Effector memory CD8-positive, alpha-beta T cell (primary cell): ENCODE measurements around the gene ASPN.

Experiments used
- ATAC-seq: fragments of 150-1000 bp; cut with Tn5 transposase; replicated peaks from 2 replicates; pipeline ENCODE4 v1.10.0; 2021; ENCODE audit warnings: mild to moderate bottlenecking, moderate library complexity
- DNase-seq, 3 experiments: peaks; one replicate each; pipeline ENCODE4 v3.0.0; 2021
- H3K27ac Mint-ChIP-seq, 2 donors: one replicate each; pipeline ENCODE4 v1.8.0; 2022; ENCODE audit warnings: mild to moderate bottlenecking in 2 of 2, mixed read lengths in 2 of 2, moderate library complexity in 2 of 2
- H3K27me3 Mint-ChIP-seq, 2 donors: one replicate each; pipeline ENCODE4 v1.8.0; 2022; ENCODE audit warnings: mixed read lengths in 2 of 2
- H3K36me3 Mint-ChIP-seq: one replicate; pipeline ENCODE4 v1.8.0; 2022; ENCODE audit warnings: mild to moderate bottlenecking, moderate library complexity, mixed read lengths; ENCODE audit not compliant: insufficient read depth
- H3K4me1 Mint-ChIP-seq, 2 donors: one replicate each; pipeline ENCODE4 v1.8.0; 2022; ENCODE audit warnings: low read depth in 2 of 2, mixed read lengths in 2 of 2
- H3K4me3 Mint-ChIP-seq, 2 donors: one replicate each; pipeline ENCODE4 v1.8.0; 2022; ENCODE audit warnings: mild to moderate bottlenecking in 2 of 2, mixed read lengths in 2 of 2, moderate library complexity in 2 of 2
- H3K9me3 Mint-ChIP-seq, 2 donors: one replicate each; pipeline ENCODE4 v1.8.0; 2022; ENCODE audit warnings: mixed read lengths in 2 of 2
- total RNA-seq, 9 experiments: gene quantifications; one replicate each; lab custom pipeline; 2026; lab: John Stamatoyannopoulos, UW

Gene ASPN
- total RNA-seq, result 0 reads per million in 9 experiments

DNA sequence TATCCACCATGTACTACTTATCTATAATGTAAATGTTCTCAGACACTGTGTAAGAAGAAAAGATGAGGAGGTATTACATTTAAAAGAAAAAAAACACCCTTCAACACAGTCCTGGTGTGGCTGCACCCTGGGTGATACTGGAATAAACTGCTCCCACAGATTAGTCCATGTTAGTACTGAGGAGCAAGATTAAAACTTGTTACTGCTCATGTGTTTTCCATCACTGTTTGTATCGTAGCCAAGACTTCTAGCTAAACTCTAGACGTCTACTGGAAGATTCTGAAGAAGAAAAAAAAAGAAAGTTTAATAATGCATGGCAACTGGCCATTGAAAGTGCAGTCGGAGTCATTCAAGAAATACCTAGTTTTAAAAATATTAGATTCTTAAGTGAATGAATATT lies at the start of gene ASPN:
Gene ASPN, minus strand, starts transcription at position 178 of the 400 bp plus-strand sequence.
- Mint-ChIP-seq H3K36me3 (no peaks in the 10 kb centered on the region), H3K27ac (peak within 1 kb of the TSS in 1 of 2 donors; percentile 45), H3K4me1 (no peaks in the 10 kb centered on the region), H3K9me3 (no peaks in the 10 kb centered on the region), H3K4me3 (no peak within 1 kb of the TSS), H3K27me3 (no peaks in the 10 kb centered on the region)
- no peak for ATAC-seq
- no peak for DNase-seq

DNA sequence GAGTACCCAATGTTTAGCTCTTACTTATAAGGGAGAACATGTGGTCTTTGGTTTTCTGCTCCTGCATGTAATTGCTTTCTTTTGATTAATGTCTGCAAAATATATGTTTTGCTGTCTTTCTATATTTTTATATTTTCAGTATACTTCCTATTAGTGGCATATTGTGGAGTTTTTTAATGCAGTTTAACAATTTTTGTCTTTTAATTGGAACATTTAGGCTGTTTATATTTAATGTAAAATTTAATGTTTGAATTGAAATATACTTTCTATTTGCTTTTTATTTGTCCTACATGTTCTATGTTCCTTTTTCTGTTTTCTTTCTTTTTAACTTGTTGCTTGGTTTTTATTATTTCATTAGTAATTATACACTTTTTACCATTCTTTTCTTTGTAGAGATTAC lies 48.6 kb upstream of the ASPN start:
- no peaks in the 10 kb centered on the region for H3K9me3 Mint-ChIP-seq
- no peaks in the 10 kb centered on the region for H3K4me1 Mint-ChIP-seq
- DNase-seq (no peak), ATAC-seq (no peak)
- no peaks in the 10 kb centered on the region for H3K27me3 Mint-ChIP-seq
- H3K4me3 Mint-ChIP-seq, result no peak overlapping the region
- H3K27ac Mint-ChIP-seq, result no peak overlapping the region
- H3K36me3 Mint-ChIP-seq, result no peaks in the 10 kb centered on the region

DNA sequence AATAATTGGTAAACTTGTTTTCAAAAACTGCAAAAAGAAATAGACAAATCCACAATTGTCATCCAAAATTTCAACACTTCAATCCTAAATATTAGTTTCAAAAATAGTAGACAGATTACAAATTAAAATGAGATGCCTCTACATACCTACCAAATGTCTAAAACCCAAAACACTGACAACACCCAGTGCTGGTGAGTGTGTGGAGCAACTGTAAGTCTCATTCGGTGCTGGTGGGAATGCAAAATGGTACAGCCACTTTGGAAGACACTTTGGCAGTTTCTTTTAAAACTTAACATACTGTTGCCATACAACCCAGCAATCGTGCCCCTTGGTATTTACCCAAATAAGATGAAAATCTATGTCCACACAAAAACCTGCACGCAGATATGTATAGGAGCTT lies 46.8 kb upstream of the ASPN start:
- DNase-seq, result no peak
- Mint-ChIP-seq H3K9me3 (no peaks in the 10 kb centered on the region), H3K27me3 (no peaks in the 10 kb centered on the region), H3K27ac (no peak overlapping the region), H3K4me1 (no peaks in the 10 kb centered on the region), H3K36me3 (no peaks in the 10 kb centered on the region), H3K4me3 (no peak overlapping the region)
- no peak for ATAC-seq

DNA sequence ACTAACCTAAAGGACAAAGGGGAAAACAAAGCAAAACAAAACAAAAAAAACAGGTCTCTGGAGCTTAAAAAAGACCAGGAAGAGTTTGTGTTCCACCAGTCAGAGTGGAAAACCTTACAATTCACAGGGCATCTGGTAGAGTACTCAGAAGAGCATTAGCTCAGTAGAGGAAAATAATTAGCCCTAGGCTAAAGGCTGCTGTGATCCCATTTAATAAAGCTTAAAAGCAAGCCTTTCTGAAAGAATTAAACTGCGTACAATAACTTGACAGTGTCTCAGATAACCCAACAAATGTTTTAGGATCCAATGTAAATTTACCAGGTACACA lies 46.2 kb upstream of the ASPN start:
- no peaks in the 10 kb centered on the region for H3K27me3 Mint-ChIP-seq
- no peaks in the 10 kb centered on the region for H3K4me1 Mint-ChIP-seq
- H3K27ac Mint-ChIP-seq, result peak overlapping the region in 1 of 2 donors; percentile 24
- H3K36me3 Mint-ChIP-seq, result no peaks in the 10 kb centered on the region
- no peak for ATAC-seq
- DNase-seq, result no peak
- H3K4me3 Mint-ChIP-seq, result no peak overlapping the region
- H3K9me3 Mint-ChIP-seq, result no peaks in the 10 kb centered on the region

DNA sequence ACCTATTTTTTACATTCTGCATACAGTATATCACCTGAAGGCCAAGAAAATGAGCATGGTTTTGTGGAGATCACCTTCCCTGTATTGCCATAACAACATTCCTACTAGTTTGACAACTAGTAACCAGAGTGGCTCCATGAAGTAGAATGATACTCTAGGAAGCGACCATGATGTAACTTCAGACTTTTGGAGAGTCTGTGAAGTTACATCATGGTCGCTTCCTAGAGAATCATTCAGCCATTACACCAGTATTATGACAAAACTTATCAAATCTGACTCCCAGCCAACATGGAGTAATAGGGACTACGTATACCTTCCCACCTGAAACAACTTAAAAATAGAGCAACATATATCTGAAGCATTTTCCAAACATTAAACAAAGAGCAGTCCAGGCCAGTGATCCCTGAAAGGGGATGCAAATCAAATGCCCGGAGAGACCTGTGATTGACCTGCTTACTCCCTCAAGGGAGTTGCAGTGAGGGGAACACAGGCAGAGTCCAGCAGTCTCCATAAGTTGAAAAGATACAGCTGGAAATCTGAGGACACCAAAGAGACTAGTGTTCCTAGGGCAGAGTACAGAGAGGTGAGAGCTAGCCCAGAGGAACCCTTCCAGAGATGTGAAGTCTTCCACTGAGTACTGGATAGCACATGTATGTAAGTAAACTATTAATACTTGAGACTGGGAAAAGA lies 45.7 kb upstream of the ASPN start:
- H3K9me3 Mint-ChIP-seq, result no peaks in the 10 kb centered on the region
- H3K4me1 Mint-ChIP-seq, result no peaks in the 10 kb centered on the region
- no peaks in the 10 kb centered on the region for H3K27me3 Mint-ChIP-seq
- no peak overlapping the region for H3K4me3 Mint-ChIP-seq
- ATAC-seq, result no peak
- no peak for DNase-seq
- H3K36me3 Mint-ChIP-seq, result no peaks in the 10 kb centered on the region
- H3K27ac Mint-ChIP-seq, result peak overlapping the region in 1 of 2 donors; percentile 24

DNA sequence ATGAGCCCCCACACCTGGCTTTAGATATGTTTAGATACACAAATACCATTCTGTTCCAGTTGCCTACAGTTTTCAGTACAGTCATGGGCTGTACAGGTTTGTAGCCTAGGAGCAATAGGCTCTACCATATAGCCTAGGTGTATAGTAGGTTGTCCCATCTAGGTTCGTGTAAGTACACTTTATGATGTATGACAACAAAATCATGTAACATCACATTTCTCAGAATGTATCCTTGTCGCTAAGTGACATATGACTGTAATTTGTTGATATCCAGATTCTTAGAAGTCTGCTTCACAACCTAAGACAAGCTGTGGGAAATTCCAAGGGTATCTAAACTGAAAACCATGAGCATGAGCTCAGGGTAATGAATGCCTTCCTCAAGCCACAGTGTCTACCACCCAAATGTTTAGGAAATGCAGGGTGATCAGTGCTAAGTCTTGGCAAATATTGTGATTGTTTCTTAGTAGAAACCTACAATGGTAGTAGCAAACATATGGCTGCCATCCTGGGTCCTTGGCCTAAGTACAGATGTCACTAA lies 45.1 kb upstream of the ASPN start:
- Mint-ChIP-seq H3K4me1 (no peaks in the 10 kb centered on the region), H3K27ac (no peak overlapping the region), H3K9me3 (no peaks in the 10 kb centered on the region), H3K36me3 (no peaks in the 10 kb centered on the region), H3K27me3 (no peaks in the 10 kb centered on the region), H3K4me3 (no peak overlapping the region)
- ATAC-seq (no peak), DNase-seq (no peak)

DNA sequence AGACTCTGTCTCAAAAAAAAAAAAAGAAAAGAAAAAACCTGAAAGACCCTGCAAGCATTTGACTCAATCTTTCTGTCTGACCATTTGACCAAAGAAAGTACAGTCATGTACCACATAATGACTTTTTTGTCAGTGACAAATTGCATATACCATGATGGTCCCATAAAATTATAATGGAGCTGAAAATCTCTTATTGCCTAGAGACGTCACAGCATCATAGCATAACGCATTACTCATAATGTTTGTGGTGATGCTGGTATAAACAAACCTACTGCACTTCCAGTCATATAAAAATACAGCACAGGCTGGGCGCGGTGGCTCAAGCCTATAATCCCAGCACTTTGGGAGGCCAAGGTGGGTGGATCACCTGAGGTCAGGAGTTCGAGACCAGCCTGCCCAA lies 43.0 kb upstream of the ASPN start:
- ATAC-seq (no peak), DNase-seq (no peak)
- H3K27ac Mint-ChIP-seq, result no peak overlapping the region
- no peaks in the 10 kb centered on the region for H3K4me1 Mint-ChIP-seq
- H3K4me3 Mint-ChIP-seq, result no peak overlapping the region
- no peaks in the 10 kb centered on the region for H3K9me3 Mint-ChIP-seq
- no peaks in the 10 kb centered on the region for H3K27me3 Mint-ChIP-seq
- no peaks in the 10 kb centered on the region for H3K36me3 Mint-ChIP-seq

DNA sequence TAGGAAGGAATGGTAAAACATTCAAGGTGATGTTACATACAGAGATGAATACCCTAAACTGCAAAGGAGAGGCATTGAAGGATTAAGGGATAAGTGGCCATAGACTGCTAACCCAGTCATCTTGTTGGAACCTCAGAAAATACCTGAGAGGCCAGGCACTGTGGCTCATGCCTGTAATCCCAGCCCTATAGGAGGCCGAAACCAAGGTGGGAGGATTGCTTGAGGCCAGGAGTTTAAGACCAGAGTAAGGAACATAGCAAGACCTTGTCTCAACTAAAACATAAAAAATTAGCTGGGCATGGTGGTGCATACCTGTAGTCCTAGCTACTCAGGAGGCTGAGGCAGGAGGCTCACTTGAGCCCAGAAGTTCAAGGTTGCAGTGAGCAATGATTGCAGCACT lies 42.6 kb upstream of the ASPN start:
- Mint-ChIP-seq H3K27ac (no peak overlapping the region), H3K9me3 (no peaks in the 10 kb centered on the region), H3K4me1 (no peaks in the 10 kb centered on the region), H3K27me3 (no peaks in the 10 kb centered on the region), H3K36me3 (no peaks in the 10 kb centered on the region), H3K4me3 (no peak overlapping the region)
- DNase-seq (no peak), ATAC-seq (no peak)

DNA sequence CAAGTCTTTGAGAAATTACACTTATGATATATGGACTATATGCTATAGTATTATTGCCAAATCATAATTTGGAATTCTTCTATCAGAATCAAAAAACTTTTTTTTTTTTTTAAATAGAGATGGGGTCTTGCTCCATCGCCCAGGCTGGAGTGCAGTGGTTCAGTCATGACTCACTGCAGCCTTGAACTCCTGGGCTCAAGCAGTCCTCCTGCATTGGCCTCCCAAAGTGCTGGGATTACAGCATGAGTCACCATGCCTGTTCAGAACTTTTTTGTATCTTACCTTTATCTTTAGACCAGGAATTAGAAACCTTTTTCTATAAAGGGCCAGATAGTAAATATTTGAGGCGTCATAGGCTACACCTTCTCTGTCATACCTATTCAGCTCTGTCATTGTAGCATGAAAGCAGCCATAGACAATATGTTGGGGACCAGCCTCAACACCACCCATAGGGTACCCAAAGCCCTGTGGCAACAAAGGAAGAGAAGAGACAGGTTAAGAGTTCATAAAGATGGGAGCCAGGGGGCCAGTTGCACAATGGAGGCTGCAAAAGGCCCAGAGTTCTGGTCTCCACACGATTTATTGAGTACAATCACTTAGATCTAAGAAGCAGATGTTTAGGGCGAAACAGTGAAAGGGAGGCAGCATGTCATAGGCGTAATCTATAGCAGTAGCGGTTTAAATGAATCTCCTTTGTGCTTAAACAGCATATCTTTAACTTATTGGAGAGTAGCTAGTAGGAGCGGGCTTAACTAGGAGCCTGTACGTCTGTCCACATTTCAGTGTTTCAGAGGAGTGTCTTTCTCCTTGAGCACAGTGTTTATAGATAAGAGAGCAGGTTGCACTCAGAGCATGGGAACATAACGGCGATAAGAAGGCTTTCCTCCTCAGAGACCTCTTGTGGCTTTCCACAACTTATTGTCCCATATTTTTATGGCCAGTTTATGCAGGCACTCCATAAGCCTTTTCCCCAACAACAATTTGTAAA lies 41.0 kb upstream of the ASPN start:
- DNase-seq (no peak), ATAC-seq (no peak)
- Mint-ChIP-seq H3K9me3 (no peaks in the 10 kb centered on the region), H3K4me1 (no peaks in the 10 kb centered on the region), H3K36me3 (no peaks in the 10 kb centered on the region), H3K27ac (no peak overlapping the region), H3K27me3 (no peaks in the 10 kb centered on the region), H3K4me3 (no peak overlapping the region)

DNA sequence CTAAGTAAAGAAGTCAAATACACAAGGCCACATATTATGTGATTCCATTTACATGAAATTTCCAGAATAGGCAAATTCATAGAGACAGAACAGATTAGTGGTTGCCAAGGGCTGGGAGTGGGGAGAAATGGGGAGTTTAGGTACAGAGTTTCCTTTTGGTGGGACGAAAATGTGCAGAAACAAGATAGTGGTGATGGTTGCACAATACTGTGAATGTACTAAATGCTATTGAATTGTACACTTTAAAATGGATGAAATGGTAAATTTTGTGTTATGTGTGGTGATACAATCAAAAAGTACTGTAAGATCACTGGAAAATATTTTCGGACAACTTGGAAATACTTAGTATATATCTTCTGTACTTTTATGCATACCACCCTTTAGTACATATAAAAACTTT lies 38.5 kb upstream of the ASPN start:
- H3K27me3 Mint-ChIP-seq, result no peaks in the 10 kb centered on the region
- H3K4me3 Mint-ChIP-seq, result no peak overlapping the region
- no peaks in the 10 kb centered on the region for H3K9me3 Mint-ChIP-seq
- no peak for DNase-seq
- no peak for ATAC-seq
- no peak overlapping the region for H3K27ac Mint-ChIP-seq
- H3K36me3 Mint-ChIP-seq, result no peaks in the 10 kb centered on the region
- H3K4me1 Mint-ChIP-seq, result no peaks in the 10 kb centered on the region

DNA sequence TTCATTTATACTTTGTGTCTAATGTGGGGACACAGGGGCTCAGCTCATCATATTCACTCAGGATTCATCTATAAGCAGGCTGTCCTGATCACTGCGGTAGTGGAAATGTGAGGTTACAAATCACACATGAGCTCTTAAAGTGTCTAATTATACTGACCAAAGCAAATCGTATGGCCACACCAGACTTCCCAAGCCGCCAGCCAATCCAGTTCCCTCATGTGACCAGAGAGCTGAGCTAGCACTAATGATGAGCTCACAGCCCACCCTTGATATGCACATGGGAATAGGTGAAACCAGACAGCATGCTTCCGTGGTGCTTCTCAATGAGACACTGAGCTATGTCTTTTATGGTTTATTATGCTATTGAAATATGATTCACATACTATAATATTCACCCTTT lies 35.9 kb upstream of the ASPN start:
- no peaks in the 10 kb centered on the region for H3K36me3 Mint-ChIP-seq
- ATAC-seq (no peak), DNase-seq (no peak)
- no peaks in the 10 kb centered on the region for H3K9me3 Mint-ChIP-seq
- no peaks in the 10 kb centered on the region for H3K27me3 Mint-ChIP-seq
- H3K27ac Mint-ChIP-seq, result no peak overlapping the region
- no peak overlapping the region for H3K4me3 Mint-ChIP-seq
- no peaks in the 10 kb centered on the region for H3K4me1 Mint-ChIP-seq

DNA sequence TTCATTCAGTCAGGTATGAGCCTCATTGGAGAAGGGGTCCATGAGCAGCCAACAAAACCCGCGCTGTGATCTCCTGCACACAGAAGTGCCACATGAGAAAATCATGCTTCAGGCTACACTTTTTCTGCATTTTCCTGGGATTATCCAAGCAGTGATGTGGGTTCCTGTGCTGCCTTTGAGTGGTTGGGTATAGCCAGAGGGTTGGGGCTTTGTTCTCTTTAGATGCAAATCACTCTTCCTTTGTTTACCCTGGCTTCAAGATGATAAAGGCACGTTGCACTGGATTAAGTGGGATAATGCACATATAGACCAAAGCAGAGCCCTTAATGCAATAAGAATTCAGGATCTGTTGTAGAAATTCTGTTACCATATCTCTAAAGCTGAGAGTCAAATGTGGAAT lies 34.7 kb upstream of the ASPN start:
- DNase-seq (no peak), ATAC-seq (no peak)
- Mint-ChIP-seq H3K4me3 (no peak overlapping the region), H3K4me1 (no peaks in the 10 kb centered on the region), H3K36me3 (no peaks in the 10 kb centered on the region), H3K27ac (no peak overlapping the region), H3K27me3 (no peaks in the 10 kb centered on the region), H3K9me3 (no peaks in the 10 kb centered on the region)

DNA sequence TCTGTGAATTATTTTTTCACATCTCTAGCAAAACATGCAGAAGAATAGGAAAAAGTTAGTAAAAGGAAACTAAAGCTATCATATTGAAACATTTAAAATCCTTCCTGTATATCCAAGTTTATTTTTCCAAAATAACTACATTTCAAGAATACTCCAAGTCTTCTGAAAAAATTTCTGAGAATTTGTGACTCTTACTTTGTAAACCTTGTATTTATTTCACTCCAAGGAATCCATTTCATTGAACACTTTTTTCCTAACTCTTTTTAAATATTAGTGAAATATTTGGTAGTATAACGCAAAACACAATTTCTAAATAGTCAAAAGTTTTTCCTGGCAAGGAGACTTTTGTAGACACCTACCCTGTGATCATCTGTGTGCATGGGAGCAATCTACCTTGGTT lies 34.2 kb upstream of the ASPN start:
- no peak for DNase-seq
- H3K27ac Mint-ChIP-seq, result no peak overlapping the region
- H3K9me3 Mint-ChIP-seq, result no peaks in the 10 kb centered on the region
- H3K4me3 Mint-ChIP-seq, result no peak overlapping the region
- ATAC-seq, result no peak
- no peaks in the 10 kb centered on the region for H3K27me3 Mint-ChIP-seq
- no peaks in the 10 kb centered on the region for H3K36me3 Mint-ChIP-seq
- H3K4me1 Mint-ChIP-seq, result no peaks in the 10 kb centered on the region

DNA sequence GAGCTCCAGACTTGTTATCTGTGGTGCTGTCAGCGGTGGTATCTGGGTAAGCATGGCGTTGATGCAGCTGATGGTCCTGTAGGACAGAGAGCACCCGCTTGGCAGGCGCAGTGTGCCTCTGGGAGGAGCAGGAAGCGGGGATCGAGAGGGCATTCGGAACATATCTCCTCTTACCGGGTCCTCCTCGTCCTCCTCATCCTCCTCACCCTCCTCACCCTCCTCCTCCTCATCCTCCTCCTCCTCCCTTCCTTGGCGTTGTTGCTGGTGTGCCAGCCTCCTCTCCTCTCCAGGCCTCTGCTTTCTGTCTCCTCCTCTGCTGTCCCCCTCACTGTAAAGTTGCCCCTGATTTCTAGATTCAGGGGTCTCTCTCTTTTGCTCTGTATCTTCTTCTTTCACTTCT lies 32.3 kb upstream of the ASPN start:
- Mint-ChIP-seq H3K27ac (no peak overlapping the region), H3K9me3 (no peaks in the 10 kb centered on the region), H3K4me1 (no peaks in the 10 kb centered on the region), H3K4me3 (no peak overlapping the region), H3K27me3 (no peaks in the 10 kb centered on the region), H3K36me3 (no peaks in the 10 kb centered on the region)
- no peak for DNase-seq
- ATAC-seq, result no peak
